ENCODE results near the gene MAB21L1. TPM values are rescaled to one million over a fixed set of nuclear protein-coding genes. Genes with fewer than 3 reads are reported as not detected.

MAB21L1 gene
- total RNA-seq, 1 donor, result 1.4 TPM

DNA sequence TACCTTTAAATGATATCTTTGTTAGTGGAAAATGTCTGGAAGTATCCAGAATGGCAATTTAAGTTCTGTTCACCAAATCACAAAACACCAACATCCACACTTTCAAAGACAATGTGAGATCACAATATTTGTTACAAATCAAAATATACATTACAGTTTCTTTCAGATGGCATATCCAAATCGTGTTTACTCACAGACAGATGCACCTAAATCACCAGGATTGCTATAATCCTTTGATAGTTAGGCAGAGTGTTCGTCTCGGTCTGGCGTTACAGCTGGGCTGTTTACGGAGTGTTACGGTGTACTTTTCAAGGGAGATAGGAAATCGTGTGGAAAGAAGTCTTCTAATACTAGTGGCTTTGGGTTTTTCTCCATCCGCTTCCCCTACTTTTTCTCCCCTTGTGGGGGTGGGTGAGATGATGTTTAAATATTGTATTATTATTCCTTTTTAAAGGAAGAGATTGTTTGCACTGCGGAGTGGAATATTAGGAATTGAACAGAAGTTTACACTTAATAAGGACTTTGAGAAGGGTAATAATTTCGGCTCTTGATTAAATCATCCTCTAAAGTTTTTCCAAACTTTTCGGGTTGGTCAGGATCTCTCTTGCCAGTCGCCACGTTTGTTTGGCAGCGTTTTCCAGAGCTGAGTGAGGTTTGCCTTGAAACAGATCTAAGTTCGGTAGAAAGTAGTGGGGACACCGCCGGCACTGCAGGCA lies 1.8 kb downstream of the MAB21L1 start:
- Histone ChIP-seq H3K79me2 (ENCODE audit: insufficient read depth, low read length) (peaks cover 37% of the 10 kb centered on the region), H3K4me3 (ENCODE audit: insufficient read depth, low read length) (peak overlapping the region; percentile 92), H3K9me3 (ENCODE audit: low read depth, low read length) (no peaks in the 10 kb centered on the region), H3K4me2 (ENCODE audit: insufficient read depth, low read length) (peak overlapping the region; percentile 87), H3K27ac (ENCODE audit: low read depth, low read length) (peak overlapping the region; percentile 64), H3K27me3 (ENCODE audit: insufficient read depth, low read length) (peaks cover 7% of the 10 kb centered on the region), H3K4me1 (ENCODE audit: insufficient read depth, low read length) (peaks cover 5% of the 10 kb centered on the region), H4K20me1 (ENCODE audit: insufficient read depth, low read length) (no peaks in the 10 kb centered on the region), H2AFZ (ENCODE audit: low read length) (peak overlapping the region; percentile 98), H3K36me3 (ENCODE audit: insufficient read depth, low read length) (no peaks in the 10 kb centered on the region)
- peak; percentile 81 for DNase-seq (ENCODE audit: insufficient read length, low spot score, missing footprints)
- TF ChIP-seq, protein P1, sequence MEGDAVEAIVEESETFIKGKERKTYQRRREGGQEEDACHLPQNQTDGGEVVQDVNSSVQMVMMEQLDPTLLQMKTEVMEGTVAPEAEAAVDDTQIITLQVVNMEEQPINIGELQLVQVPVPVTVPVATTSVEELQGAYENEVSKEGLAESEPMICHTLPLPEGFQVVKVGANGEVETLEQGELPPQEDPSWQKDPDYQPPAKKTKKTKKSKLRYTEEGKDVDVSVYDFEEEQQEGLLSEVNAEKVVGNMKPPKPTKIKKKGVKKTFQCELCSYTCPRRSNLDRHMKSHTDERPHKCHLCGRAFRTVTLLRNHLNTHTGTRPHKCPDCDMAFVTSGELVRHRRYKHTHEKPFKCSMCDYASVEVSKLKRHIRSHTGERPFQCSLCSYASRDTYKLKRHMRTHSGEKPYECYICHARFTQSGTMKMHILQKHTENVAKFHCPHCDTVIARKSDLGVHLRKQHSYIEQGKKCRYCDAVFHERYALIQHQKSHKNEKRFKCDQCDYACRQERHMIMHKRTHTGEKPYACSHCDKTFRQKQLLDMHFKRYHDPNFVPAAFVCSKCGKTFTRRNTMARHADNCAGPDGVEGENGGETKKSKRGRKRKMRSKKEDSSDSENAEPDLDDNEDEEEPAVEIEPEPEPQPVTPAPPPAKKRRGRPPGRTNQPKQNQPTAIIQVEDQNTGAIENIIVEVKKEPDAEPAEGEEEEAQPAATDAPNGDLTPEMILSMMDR (IDR thresholded peaks at IDR 0.05; ENCODE audit: extremely low read depth, low read depth, low read length), result no peak

DNA sequence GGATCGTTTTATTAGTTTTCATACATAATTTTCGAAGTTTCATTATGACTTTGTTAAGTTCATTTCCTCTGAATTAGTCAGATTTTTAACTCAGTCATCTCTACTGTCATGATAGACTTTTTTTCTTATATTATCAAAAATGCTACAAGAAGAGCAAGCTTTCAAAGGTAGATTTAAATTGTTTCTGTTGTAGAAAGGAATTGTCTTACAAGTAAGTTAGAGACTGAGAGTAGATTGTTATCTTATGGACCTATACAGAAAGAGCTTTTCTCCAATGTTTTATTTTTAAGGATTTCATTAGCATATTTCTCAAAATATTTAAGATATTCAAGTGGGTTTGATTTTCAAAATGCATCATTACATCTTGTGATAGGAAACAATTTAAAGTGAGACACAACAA lies 2.7 kb downstream of the MAB21L1 start:
- Histone ChIP-seq H3K4me3 (ENCODE audit: insufficient read depth, low read length) (peak overlapping the region; percentile 92), H3K9me3 (ENCODE audit: low read depth, low read length) (no peaks in the 10 kb centered on the region), H3K36me3 (ENCODE audit: insufficient read depth, low read length) (no peaks in the 10 kb centered on the region), H3K4me2 (ENCODE audit: insufficient read depth, low read length) (peak overlapping the region; percentile 87), H4K20me1 (ENCODE audit: insufficient read depth, low read length) (no peaks in the 10 kb centered on the region), H3K79me2 (ENCODE audit: insufficient read depth, low read length) (peaks cover 37% of the 10 kb centered on the region), H3K27ac (ENCODE audit: low read depth, low read length) (peak overlapping the region; percentile 84), H3K4me1 (ENCODE audit: insufficient read depth, low read length) (peaks cover 5% of the 10 kb centered on the region), H3K27me3 (ENCODE audit: insufficient read depth, low read length) (peaks cover 7% of the 10 kb centered on the region), H2AFZ (ENCODE audit: low read length) (no peak overlapping the region)
- TF ChIP-seq, protein P1 (IDR thresholded peaks at IDR 0.05; ENCODE audit: extremely low read depth, low read depth, low read length), result no peak
- DNase-seq (ENCODE audit: insufficient read length, low spot score, missing footprints), result no peak

GRCh38 chr13:35473206-35473775 lies 3.2 kb downstream of the MAB21L1 start:
- peaks cover 7% of the 10 kb centered on the region for H3K27me3 ChIP-seq (ENCODE audit: insufficient read depth, low read length)
- H3K4me3 ChIP-seq (ENCODE audit: insufficient read depth, low read length), result peak overlapping the region; percentile 92
- H3K4me2 ChIP-seq (ENCODE audit: insufficient read depth, low read length), result peak overlapping the region; percentile 87
- peaks cover 7% of the 10 kb centered on the region for H3K4me1 ChIP-seq (ENCODE audit: insufficient read depth, low read length)
- TF ChIP-seq, protein P1 (IDR thresholded peaks at IDR 0.05; ENCODE audit: extremely low read depth, low read depth, low read length), result no peak
- no peaks in the 10 kb centered on the region for H3K36me3 ChIP-seq (ENCODE audit: insufficient read depth, low read length)
- peaks cover 37% of the 10 kb centered on the region for H3K79me2 ChIP-seq (ENCODE audit: insufficient read depth, low read length)
- no peaks in the 10 kb centered on the region for H4K20me1 ChIP-seq (ENCODE audit: insufficient read depth, low read length)
- DNase-seq (ENCODE audit: insufficient read length, low spot score, missing footprints), result no peak
- no peaks in the 10 kb centered on the region for H3K9me3 ChIP-seq (ENCODE audit: low read depth, low read length)
- no peak overlapping the region for H2AFZ ChIP-seq (ENCODE audit: low read length)
- peak overlapping the region; percentile 84 for H3K27ac ChIP-seq (ENCODE audit: low read depth, low read length)

- Histone ChIP-seq H3K4me2 (ENCODE audit: insufficient read depth, low read length) (peak overlapping the region; percentile 87), H2AFZ (ENCODE audit: low read length) (peak overlapping the region; percentile 66), H3K27ac (ENCODE audit: low read depth, low read length) (peak overlapping the region; percentile 84), H3K4me3 (ENCODE audit: insufficient read depth, low read length) (peak overlapping the region; percentile 92), H3K36me3 (ENCODE audit: insufficient read depth, low read length) (no peaks in the 10 kb centered on the region), H3K27me3 (ENCODE audit: insufficient read depth, low read length) (peaks cover 7% of the 10 kb centered on the region), H4K20me1 (ENCODE audit: insufficient read depth, low read length) (no peaks in the 10 kb centered on the region), H3K4me1 (ENCODE audit: insufficient read depth, low read length) (peaks cover 10% of the 10 kb centered on the region), H3K9me3 (ENCODE audit: low read depth, low read length) (no peaks in the 10 kb centered on the region), H3K79me2 (ENCODE audit: insufficient read depth, low read length) (peaks cover 37% of the 10 kb centered on the region)
- TF ChIP-seq, protein P1 (IDR thresholded peaks at IDR 0.05; ENCODE audit: extremely low read depth, low read depth, low read length), result no peak
- no peak for DNase-seq (ENCODE audit: insufficient read length, low spot score, missing footprints)
Measured at GRCh38 chr13:35472323-35472881, 4.1 kb downstream of the MAB21L1 start.
